ENCODE data around the gene CRELD1. TPM values are rescaled to one million over a fixed set of nuclear protein-coding genes. Genes with fewer than 3 reads are reported as not detected.
A peak's percentile ranks its signal among the peaks of the same experiment; 100 is the strongest.

Gene CRELD1
- total and polyA plus RNA-seq, 2 of the 13 experiments (the other 11 are each of a cell fraction or from before 2014, with no cell fraction given) = 27.1 to 61.9 TPM

DNA sequence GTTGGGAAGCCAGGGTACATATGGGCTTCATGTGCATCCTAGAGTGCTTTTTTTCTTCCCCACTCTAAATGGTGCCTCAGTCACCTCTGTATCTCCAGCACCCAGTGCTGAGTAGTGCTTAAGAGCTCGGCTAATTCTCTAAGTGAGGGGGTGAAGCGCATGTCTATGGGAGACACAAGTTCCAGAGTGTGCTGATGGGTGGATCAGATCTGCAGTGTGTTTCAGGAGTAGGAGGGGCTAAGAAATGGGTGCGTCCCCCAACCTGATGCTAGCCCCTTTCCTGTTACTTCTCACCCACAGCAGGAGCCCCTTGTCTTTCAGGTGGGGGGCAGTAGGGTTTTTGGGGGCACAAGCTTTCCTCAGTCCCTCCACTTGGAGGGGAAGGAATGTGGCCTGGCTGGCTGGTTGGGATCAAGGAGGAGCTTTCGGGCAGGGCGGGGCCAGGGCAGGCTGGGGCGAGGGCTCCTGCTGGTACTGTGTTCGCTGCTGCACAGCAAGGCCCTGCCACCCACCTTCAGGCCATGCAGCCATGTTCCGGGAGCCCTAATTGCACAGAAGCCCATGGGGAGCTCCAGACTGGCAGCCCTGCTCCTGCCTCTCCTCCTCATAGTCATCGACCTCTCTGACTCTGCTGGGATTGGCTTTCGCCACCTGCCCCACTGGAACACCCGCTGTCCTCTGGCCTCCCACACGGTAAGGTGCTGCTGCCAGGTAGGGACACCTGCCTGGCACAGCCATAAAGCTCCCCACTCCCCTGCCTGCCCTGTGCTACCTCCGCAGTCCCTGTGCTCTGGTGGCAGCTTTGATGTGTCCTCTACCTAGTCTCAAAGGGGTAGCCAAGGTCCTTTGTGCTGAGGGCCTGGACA, 31.0 kb upstream of the CRELD1 start, which contains the start of gene IL17RE (continued):
- TF ChIP-seq, protein P1, sequence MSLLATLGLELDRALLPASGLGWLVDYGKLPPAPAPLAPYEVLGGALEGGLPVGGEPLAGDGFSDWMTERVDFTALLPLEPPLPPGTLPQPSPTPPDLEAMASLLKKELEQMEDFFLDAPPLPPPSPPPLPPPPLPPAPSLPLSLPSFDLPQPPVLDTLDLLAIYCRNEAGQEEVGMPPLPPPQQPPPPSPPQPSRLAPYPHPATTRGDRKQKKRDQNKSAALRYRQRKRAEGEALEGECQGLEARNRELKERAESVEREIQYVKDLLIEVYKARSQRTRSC (CRISPR knock-in tag; IDR thresholded peaks at IDR 0.05; ENCODE audit: low read depth) = no peak; the same call in 1 of the 2 replicates
- no peak for TF ChIP-seq TBL1XR1 (IDR thresholded peaks at IDR 0.05; ENCODE audit: borderline replicate concordance, low read length, partially characterized antibody)
- no peak for TF ChIP-seq SRSF9 (IDR thresholded peaks at IDR 0.05; ENCODE audit: borderline replicate concordance, insufficient read depth, low read depth, low read length, poor library complexity, severe bottlenecking)
- TF ChIP-seq ZNF160 (CRISPR knock-in tag; IDR thresholded peaks at IDR 0.05) = 0 out of 2 replicates have a peak, but pooled peaks have one; percentile 5
- TF ChIP-seq ZNF530 (CRISPR knock-in tag; IDR thresholded peaks at IDR 0.05; ENCODE audit: low read depth) = 0 out of 2 replicates have a peak, but pooled peaks have one; percentile 34
- no peak for TF ChIP-seq HOXA9 (CRISPR knock-in tag; IDR thresholded peaks at IDR 0.05; ENCODE audit: borderline replicate concordance)
- 0 out of 2 replicates have a peak, but pooled peaks have one; percentile 19 for TF ChIP-seq ZSCAN29 (CRISPR knock-in tag; conservative IDR thresholded peaks at IDR 0.05)
- peak; percentile 44; the same call in 1 of the 2 replicates for TF ChIP-seq GFI1 (CRISPR knock-in tag; IDR thresholded peaks at IDR 0.05; ENCODE audit: borderline replicate concordance)
- TF ChIP-seq, protein P2, sequence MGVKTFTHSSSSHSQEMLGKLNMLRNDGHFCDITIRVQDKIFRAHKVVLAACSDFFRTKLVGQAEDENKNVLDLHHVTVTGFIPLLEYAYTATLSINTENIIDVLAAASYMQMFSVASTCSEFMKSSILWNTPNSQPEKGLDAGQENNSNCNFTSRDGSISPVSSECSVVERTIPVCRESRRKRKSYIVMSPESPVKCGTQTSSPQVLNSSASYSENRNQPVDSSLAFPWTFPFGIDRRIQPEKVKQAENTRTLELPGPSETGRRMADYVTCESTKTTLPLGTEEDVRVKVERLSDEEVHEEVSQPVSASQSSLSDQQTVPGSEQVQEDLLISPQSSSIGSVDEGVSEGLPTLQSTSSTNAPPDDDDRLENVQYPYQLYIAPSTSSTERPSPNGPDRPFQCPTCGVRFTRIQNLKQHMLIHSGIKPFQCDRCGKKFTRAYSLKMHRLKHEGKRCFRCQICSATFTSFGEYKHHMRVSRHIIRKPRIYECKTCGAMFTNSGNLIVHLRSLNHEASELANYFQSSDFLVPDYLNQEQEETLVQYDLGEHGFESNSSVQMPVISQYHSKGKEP (CRISPR knock-in tag; IDR thresholded peaks at IDR 0.05) = no peak
- TF ChIP-seq, protein P3, sequence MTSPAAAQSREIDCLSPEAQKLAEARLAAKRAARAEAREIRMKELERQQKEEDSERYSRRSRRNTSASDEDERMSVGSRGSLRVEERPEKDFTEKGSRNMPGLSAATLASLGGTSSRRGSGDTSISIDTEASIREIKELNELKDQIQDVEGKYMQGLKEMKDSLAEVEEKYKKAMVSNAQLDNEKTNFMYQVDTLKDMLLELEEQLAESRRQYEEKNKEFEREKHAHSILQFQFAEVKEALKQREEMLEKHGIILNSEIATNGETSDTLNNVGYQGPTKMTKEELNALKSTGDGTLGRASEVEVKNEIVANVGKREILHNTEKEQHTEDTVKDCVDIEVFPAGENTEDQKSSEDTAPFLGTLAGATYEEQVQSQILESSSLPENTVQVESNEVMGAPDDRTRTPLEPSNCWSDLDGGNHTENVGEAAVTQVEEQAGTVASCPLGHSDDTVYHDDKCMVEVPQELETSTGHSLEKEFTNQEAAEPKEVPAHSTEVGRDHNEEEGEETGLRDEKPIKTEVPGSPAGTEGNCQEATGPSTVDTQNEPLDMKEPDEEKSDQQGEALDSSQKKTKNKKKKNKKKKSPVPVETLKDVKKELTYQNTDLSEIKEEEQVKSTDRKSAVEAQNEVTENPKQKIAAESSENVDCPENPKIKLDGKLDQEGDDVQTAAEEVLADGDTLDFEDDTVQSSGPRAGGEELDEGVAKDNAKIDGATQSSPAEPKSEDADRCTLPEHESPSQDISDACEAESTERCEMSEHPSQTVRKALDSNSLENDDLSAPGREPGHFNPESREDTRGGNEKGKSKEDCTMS (CRISPR knock-in tag; conservative IDR thresholded peaks at IDR 0.05) = no peak
- TF ChIP-seq ZNF331 (CRISPR knock-in tag; IDR thresholded peaks at IDR 0.05) = 0 out of 2 replicates have a peak, but pooled peaks have one; percentile 9
- peak; percentile 66; the same call in 1 of the 2 replicates for TF ChIP-seq HNRNPL (IDR thresholded peaks at IDR 0.05; ENCODE audit: low read depth, low read length)
- TF ChIP-seq ZNF354B (CRISPR knock-in tag; IDR thresholded peaks at IDR 0.05) = 0 out of 2 replicates have a peak, but pooled peaks have one; percentile 73
- peak; percentile 82; the same call in 1 of the 2 replicates for TF ChIP-seq MTF2 (CRISPR knock-in tag; IDR thresholded peaks at IDR 0.05; ENCODE audit: borderline replicate concordance)
- TF ChIP-seq TGIF2 (CRISPR knock-in tag; IDR thresholded peaks at IDR 0.05) = 0 out of 2 replicates have a peak, but pooled peaks have one; percentile 52
- no peak for TF ChIP-seq ZSCAN9 (CRISPR knock-in tag; IDR thresholded peaks at IDR 0.05; ENCODE audit: borderline replicate concordance)
- peak; percentile 28; the same call in 1 of the 2 replicates for TF ChIP-seq SPEN (CRISPR knock-in tag; IDR thresholded peaks at IDR 0.05; ENCODE audit: low read depth)
- peak; percentile 44; the same call in 1 of the 2 replicates for TF ChIP-seq GABPB1 (CRISPR knock-in tag; IDR thresholded peaks at IDR 0.05)
- TF ChIP-seq ZNF607 (CRISPR knock-in tag; IDR thresholded peaks at IDR 0.05; ENCODE audit: borderline replicate concordance) = no peak
- peak; percentile 45; the same call in 1 of the 2 replicates for TF ChIP-seq MEF2D (CRISPR knock-in tag; IDR thresholded peaks at IDR 0.05)
- TF ChIP-seq ZNF282 (IDR thresholded peaks at IDR 0.05; ENCODE audit: partially characterized antibody) = no peak
- 0 out of 2 replicates have a peak, but pooled peaks have one; percentile 52 for TF ChIP-seq ZNF333 (CRISPR knock-in tag; IDR thresholded peaks at IDR 0.05; ENCODE audit: borderline replicate concordance)
- 0 out of 2 replicates have a peak, but pooled peaks have one; percentile 53 for TF ChIP-seq HDAC2 (CRISPR knock-in tag; IDR thresholded peaks at IDR 0.05)
- TF ChIP-seq ZSCAN12 (CRISPR knock-in tag; IDR thresholded peaks at IDR 0.05) = no peak
- no peak for TF ChIP-seq ZFP1 (CRISPR knock-in tag; IDR thresholded peaks at IDR 0.05)
